ENCODE measurements around the gene MED15.
"Not testable (repeated sequence)": the region's sequence is repeated elsewhere in the genome, so short reads cannot be mapped to it uniquely, and the experiment has no call there.

MED15 gene

GRCh38 chr22:20532256-20532993 lies 25.0 kb downstream of the MED15 start:
- no peak for DNase-seq

GRCh38 chr22:20533095-20533878 lies 25.9 kb downstream of the MED15 start:
- DNase-seq = no peak

- DNase-seq = no peak
Observed at GRCh38 chr22:20533879-20534265, 26.5 kb downstream of the MED15 start.

GRCh38 chr22:20536590-20537324 lies 29.3 kb downstream of the MED15 start:
- peak; percentile 24 for DNase-seq

GRCh38 chr22:20537325-20537756 lies 29.9 kb downstream of the MED15 start:
- no peak for DNase-seq

- no peak for DNase-seq
Observed at GRCh38 chr22:20537983-20538382, 30.6 kb downstream of the MED15 start.

- not testable (repeated sequence) for DNase-seq
Observed at GRCh38 chr22:20538875-20539274, 31.5 kb downstream of the MED15 start.

- DNase-seq = no peak
Observed at GRCh38 chr22:20542055-20542454, 34.6 kb downstream of the MED15 start.

- no peak for DNase-seq
Observed at GRCh38 chr22:20542736-20543135, 35.3 kb downstream of the MED15 start.

- DNase-seq = not testable (repeated sequence)
Observed at GRCh38 chr22:20545318-20545634, 37.9 kb downstream of the MED15 start.

- DNase-seq = no peak
Observed at GRCh38 chr22:20545681-20546521, 38.5 kb downstream of the MED15 start.

- no peak for DNase-seq
Observed at GRCh38 chr22:20546541-20546950, 39.1 kb downstream of the MED15 start.

- DNase-seq = no peak
Observed at GRCh38 chr22:20547029-20547428, 39.6 kb downstream of the MED15 start.

GRCh38 chr22:20548806-20549205 lies 41.4 kb downstream of the MED15 start:
- DNase-seq = no peak

GRCh38 chr22:20549232-20549841 lies 41.9 kb downstream of the MED15 start:
- no peak for DNase-seq

GRCh38 chr22:20550057-20550817 lies 42.8 kb downstream of the MED15 start:
- no peak for DNase-seq

GRCh38 chr22:20550851-20551744 lies 43.7 kb downstream of the MED15 start:
- DNase-seq = no peak

- DNase-seq = no peak
Observed at GRCh38 chr22:20551805-20552442, 44.5 kb downstream of the MED15 start.

GRCh38 chr22:20552443-20553401 lies 45.3 kb downstream of the MED15 start:
- no peak for DNase-seq
